ENCODE results near the gene UNC5A. TPM values are rescaled to one million over a fixed set of nuclear protein-coding genes. Genes with fewer than 3 reads are reported as not detected.

Gene UNC5A
- total RNA-seq, 1 donor from 2014 or later = not detected

DNA sequence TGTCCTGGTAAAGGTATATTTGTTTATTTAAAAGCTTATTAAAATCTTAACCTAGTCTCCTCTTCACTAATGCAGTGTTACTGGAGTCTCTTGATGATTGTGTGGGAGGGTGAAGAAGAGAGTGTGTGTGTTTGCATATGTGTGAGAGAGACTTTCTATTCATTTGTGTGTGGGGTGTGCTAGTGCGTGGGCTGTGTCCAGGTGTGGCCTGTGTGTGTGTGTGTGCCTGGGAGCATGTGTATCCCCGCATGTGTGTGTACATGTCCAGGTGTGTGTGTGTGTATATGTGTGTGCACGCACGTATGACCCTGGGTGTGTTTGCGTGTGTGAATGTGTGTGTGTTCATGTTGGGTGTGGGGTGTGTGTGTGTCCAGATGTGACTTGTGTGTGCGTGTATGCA, 10.3 kb upstream of the UNC5A start:
- DNase-seq (ENCODE audit: extremely low spot score, unreplicated experiment) = no peak
- Mint-ChIP-seq H3K4me1 (ENCODE audit: unreplicated experiment) (no peaks in the 10 kb centered on the region), H3K36me3 (ENCODE audit: unreplicated experiment) (no peaks in the 10 kb centered on the region), H3K4me3 (ENCODE audit: unreplicated experiment) (no peak overlapping the region), H3K27me3 (ENCODE audit: unreplicated experiment) (peaks cover 22% of the 10 kb centered on the region), H3K9me3 (ENCODE audit: unreplicated experiment) (no peaks in the 10 kb centered on the region), H3K27ac (ENCODE audit: unreplicated experiment) (no peak overlapping the region)
- TF ChIP-seq, protein P1, sequence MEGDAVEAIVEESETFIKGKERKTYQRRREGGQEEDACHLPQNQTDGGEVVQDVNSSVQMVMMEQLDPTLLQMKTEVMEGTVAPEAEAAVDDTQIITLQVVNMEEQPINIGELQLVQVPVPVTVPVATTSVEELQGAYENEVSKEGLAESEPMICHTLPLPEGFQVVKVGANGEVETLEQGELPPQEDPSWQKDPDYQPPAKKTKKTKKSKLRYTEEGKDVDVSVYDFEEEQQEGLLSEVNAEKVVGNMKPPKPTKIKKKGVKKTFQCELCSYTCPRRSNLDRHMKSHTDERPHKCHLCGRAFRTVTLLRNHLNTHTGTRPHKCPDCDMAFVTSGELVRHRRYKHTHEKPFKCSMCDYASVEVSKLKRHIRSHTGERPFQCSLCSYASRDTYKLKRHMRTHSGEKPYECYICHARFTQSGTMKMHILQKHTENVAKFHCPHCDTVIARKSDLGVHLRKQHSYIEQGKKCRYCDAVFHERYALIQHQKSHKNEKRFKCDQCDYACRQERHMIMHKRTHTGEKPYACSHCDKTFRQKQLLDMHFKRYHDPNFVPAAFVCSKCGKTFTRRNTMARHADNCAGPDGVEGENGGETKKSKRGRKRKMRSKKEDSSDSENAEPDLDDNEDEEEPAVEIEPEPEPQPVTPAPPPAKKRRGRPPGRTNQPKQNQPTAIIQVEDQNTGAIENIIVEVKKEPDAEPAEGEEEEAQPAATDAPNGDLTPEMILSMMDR (IDR thresholded peaks at IDR 0.05) = no peak

DNA sequence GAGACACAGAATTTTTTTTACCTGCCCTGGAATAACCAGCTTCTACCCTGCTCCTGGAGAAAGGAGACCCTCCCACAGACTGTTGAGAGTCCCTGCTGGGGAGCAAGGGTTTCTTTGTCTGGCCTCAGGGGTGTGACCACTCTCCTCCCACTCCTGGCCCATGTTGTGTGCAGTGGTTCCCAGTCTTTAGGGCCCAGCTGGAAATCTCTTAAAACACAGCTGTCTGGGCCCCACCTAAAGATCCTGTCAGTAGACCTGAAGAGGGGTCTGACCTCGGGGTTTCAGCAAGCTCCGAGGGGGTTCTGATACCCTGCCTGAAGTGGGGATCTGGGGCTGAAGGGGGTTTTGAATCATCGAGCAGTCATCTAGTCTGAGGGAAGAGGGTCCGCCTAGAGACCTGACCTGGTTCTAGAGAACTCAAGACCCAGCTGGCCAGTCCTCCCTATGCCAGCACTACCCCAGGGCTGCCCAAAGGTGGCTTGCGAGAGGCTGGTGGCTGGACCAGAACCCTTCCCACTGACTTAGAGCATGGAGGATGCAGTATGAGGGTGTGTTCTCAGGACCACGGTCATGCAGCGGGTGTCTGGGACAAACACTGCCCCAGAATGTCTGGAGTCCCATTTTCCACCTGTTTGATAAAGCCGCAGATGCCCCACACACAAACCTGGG, 8.1 kb upstream of the UNC5A start:
- TF ChIP-seq, protein P1 (IDR thresholded peaks at IDR 0.05) = no peak
- Mint-ChIP-seq H3K4me1 (ENCODE audit: unreplicated experiment) (no peaks in the 10 kb centered on the region), H3K9me3 (ENCODE audit: unreplicated experiment) (no peaks in the 10 kb centered on the region), H3K4me3 (ENCODE audit: unreplicated experiment) (no peak overlapping the region), H3K27me3 (ENCODE audit: unreplicated experiment) (peaks cover 11% of the 10 kb centered on the region), H3K27ac (ENCODE audit: unreplicated experiment) (no peak overlapping the region), H3K36me3 (ENCODE audit: unreplicated experiment) (no peaks in the 10 kb centered on the region)
- DNase-seq (ENCODE audit: extremely low spot score, unreplicated experiment) = no peak

DNA sequence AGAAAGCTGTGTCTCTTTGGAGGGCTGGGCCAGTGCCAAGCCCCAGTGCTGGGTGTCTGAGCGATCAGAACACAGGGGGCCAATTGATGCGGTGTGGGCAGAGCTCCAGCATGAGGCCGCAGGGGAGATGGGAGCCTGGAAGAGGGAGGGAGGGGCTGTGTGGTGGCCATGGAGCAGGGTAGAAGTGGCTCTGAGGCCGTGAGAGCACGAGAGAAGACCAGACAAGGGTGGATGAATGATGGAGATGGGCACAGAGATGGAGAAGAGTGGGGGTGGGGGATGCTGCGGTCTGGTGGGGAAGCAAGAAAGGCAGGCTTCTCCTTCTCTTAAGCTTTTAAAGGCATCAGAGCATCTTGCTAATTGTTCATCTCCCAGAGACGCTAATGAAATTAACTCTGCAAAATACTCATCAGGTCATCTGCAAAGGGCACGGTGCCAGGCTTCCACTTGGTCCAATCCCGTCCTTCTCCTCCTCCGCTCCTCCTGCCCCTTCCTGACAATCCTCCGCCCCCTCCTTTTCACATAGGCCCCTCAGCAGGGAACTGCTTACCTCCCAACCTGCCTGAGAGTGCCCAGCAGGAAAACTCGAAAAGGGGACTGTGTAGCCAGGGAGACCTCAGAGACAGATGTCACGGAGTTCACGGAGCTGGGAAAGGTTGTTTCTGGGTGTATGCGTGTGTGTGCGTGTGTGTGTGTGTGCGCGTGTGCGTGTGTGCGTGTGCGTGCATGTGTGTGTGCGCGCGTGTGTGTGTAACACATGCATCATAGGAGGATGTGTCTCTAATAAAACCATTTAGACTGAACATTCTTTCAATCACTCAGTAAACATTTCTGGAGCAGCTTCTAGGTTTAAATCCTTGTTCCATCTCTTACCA, 7.1 kb upstream of the UNC5A start:
- DNase-seq (ENCODE audit: extremely low spot score, unreplicated experiment) = no peak
- H3K27ac Mint-ChIP-seq (ENCODE audit: unreplicated experiment) = no peak overlapping the region
- H3K4me3 Mint-ChIP-seq (ENCODE audit: unreplicated experiment) = no peak overlapping the region
- H3K4me1 Mint-ChIP-seq (ENCODE audit: unreplicated experiment) = no peaks in the 10 kb centered on the region
- H3K36me3 Mint-ChIP-seq (ENCODE audit: unreplicated experiment) = no peaks in the 10 kb centered on the region
- H3K27me3 Mint-ChIP-seq (ENCODE audit: unreplicated experiment) = peaks cover 21% of the 10 kb centered on the region
- TF ChIP-seq, protein P1 (IDR thresholded peaks at IDR 0.05) = no peak
- H3K9me3 Mint-ChIP-seq (ENCODE audit: unreplicated experiment) = no peaks in the 10 kb centered on the region

DNA sequence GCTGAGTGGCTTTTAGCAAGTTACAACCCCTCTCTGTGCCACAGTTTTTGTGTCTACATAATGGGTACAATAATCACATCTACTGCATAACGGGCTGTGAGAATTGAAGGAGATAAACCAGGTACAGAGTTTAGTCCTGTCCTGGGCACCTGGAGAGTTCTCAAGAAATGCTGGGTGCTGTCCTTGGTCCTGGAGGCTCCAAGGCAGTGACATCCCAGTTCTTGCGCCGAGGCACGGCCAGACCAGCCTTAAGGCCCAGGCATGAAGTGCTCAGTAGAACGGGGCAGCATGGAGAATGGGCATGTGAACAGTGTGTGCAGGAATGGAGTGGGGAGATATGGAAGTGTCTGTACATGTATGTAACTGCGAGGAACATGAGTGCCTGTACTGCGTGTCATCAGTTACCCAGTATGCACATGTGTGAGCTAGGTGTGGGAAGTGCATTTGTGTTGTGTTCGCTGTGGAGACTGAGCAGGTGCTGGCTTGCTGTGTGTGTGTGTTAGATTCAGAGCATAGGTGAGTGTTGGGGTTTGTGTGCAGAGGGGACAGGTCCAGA, 6.3 kb upstream of the UNC5A start:
- Mint-ChIP-seq H3K4me1 (ENCODE audit: unreplicated experiment) (peaks cover 1% of the 10 kb centered on the region), H3K4me3 (ENCODE audit: unreplicated experiment) (no peak overlapping the region), H3K27me3 (ENCODE audit: unreplicated experiment) (peaks cover 27% of the 10 kb centered on the region), H3K9me3 (ENCODE audit: unreplicated experiment) (no peaks in the 10 kb centered on the region), H3K36me3 (ENCODE audit: unreplicated experiment) (no peaks in the 10 kb centered on the region), H3K27ac (ENCODE audit: unreplicated experiment) (no peak overlapping the region)
- TF ChIP-seq, protein P1 (IDR thresholded peaks at IDR 0.05) = no peak
- no peak for DNase-seq (ENCODE audit: extremely low spot score, unreplicated experiment)

DNA sequence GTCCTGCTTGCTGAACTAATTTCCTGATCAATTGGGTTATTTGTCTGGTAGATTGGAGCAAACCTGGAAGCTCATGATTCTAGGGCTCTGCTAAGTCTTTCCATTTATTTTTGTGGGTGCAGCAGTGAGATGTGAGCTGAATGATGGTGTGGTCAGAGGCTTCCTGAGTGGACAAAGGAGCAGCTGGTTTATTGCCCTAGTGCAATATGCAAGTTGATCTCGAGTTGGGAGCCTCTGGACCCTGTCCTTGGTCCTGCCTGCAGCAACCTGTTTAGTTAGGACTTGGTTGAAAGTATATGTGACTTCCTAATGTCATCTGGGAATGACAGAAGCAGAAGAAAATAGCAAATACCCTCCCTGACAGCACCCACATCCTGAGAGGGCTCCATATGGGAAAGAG, 4.2 kb upstream of the UNC5A start:
- peaks cover 8% of the 10 kb centered on the region for H3K4me1 Mint-ChIP-seq (ENCODE audit: unreplicated experiment)
- no peak overlapping the region for H3K4me3 Mint-ChIP-seq (ENCODE audit: unreplicated experiment)
- H3K27ac Mint-ChIP-seq (ENCODE audit: unreplicated experiment) = no peak overlapping the region
- H3K27me3 Mint-ChIP-seq (ENCODE audit: unreplicated experiment) = peaks cover 36% of the 10 kb centered on the region
- DNase-seq (ENCODE audit: extremely low spot score, unreplicated experiment) = no peak
- no peaks in the 10 kb centered on the region for H3K36me3 Mint-ChIP-seq (ENCODE audit: unreplicated experiment)
- H3K9me3 Mint-ChIP-seq (ENCODE audit: unreplicated experiment) = no peaks in the 10 kb centered on the region
- TF ChIP-seq, protein P1 (IDR thresholded peaks at IDR 0.05) = no peak

Measured in osteocyte (in vitro differentiated cells).